ENCODE measurements around the gene GAL3ST3. TPM values are rescaled to one million over a fixed set of nuclear protein-coding genes. Genes with fewer than 3 reads are reported as not detected.
"Not testable (repeated sequence)": the region's sequence is repeated elsewhere in the genome, so short reads cannot be mapped to it uniquely, and the experiment has no call there.

Gene GAL3ST3
- total RNA-seq, 2 experiments from 2014 or later = 0.14 to 0.44 TPM

GRCh38 chr11:66011785-66012303, 37.1 kb downstream of the GAL3ST3 start, which contains the start of gene CST6:
Gene CST6, plus strand, starts transcription at chr11:66012008. Its CDS starts 37 bp downstream, at chr11:66012045.
- peaks cover 4% of the 10 kb centered on the region for H3K4me1 Mint-ChIP-seq
- peaks cover 26% of the 10 kb centered on the region for H3K27me3 Mint-ChIP-seq
- H3K4me3 Mint-ChIP-seq = no peak within 1 kb of the TSS
- DNase-seq = no peak
- no peaks in the 10 kb centered on the region for H3K36me3 Mint-ChIP-seq
- H3K27ac Mint-ChIP-seq = no peak within 1 kb of the TSS
- no peak for ATAC-seq (ENCODE audit: low read depth)
- no peaks in the 10 kb centered on the region for H3K9me3 Mint-ChIP-seq
- POLR2A ChIA-PET = interaction anchor here (1.3 kb wide), 1 partner anchor 9 kb away, joined by 12 read pairs; the partner anchor contains the start of genes BANF1 and EIF1AD

- DNase-seq (no peak), ATAC-seq (ENCODE audit: low read depth) (no peak)
- Mint-ChIP-seq H3K4me1 (peaks cover 5% of the 10 kb centered on the region), H3K9me3 (no peaks in the 10 kb centered on the region), H3K27ac (no peak overlapping the region), H3K4me3 (no peak overlapping the region), H3K27me3 (peaks cover 26% of the 10 kb centered on the region), H3K36me3 (no peaks in the 10 kb centered on the region)
- POLR2A ChIA-PET = interaction anchor here (0.5 to 1.3 kb wide), 2 partner anchors 9 to 36 kb away, joined by 3 to 12 read pairs; partner anchors contain the start of genes BANF1 and EIF1AD
Observed at GRCh38 chr11:66011239-66011784, 37.6 kb downstream of the GAL3ST3 start.

DNA sequence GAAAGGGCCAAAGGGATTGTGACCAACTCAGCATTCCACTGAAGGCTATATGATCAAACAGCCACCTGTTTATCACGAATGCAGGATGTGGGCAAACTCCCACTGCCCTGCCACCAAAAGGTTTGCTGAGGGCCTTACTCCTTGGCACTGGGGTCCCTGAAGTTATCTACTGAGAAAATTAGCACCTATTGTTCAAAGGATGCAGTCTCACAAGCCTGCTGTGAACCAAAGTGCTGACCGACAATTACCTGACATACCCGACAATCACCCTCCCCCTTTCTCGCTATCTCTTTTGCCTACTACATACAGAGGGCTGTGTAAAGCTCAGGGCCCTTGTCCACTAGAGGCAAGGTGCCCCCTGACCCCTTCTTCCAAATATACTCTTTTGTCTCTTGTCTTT, 38.9 kb downstream of the GAL3ST3 start:
- peaks cover 26% of the 10 kb centered on the region for H3K27me3 Mint-ChIP-seq
- H3K9me3 Mint-ChIP-seq; H3K4me1 Mint-ChIP-seq; H3K4me3 Mint-ChIP-seq; H3K36me3 Mint-ChIP-seq; POLR2A ChIA-PET; ATAC-seq (ENCODE audit: low read depth); H3K27ac Mint-ChIP-seq; DNase-seq: not testable (repeated sequence)

DNA sequence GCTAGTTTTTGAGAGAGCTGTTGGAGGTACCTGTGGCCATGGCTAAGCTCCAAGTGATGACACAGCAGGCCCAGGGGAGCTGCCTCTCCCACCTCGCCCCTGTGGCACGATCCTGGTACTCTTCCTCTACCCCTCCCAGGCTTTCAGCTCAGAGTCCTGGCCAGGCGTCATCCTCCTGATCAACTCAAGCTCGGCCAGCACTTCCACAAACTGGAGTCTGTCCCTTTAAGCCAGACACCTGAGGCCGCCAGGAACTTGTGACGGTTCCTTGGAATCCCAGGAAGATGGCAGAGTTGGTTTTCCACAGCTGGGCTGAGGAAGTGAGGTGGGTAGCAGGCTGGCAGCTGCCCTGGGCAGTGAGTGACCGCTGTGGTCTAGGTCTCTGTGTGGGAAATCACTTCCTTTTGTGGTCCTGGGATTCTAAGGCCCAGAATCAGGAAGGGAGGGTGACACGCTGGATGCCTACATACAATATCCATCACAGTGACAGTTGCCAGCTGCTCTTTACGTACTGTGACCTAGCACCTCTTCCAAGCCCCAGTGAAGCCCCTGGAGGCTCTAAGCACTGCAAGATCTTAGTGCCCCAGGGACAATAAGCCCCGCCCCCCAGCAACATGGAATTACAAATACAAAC, 40.4 kb downstream of the GAL3ST3 start:
- no peak for DNase-seq
- Mint-ChIP-seq H3K4me1 (peaks cover 6% of the 10 kb centered on the region), H3K4me3 (no peak overlapping the region), H3K9me3 (no peaks in the 10 kb centered on the region), H3K27ac (no peak overlapping the region), H3K27me3 (peaks cover 25% of the 10 kb centered on the region), H3K36me3 (peaks cover under 1% of the 10 kb centered on the region)
- POLR2A ChIA-PET = interaction anchor here (0.6 to 0.7 kb wide), 2 partner anchors 125 to 149 kb away, joined by 3 read pairs; no protein-coding TSS in a partner anchor
- ATAC-seq (ENCODE audit: low read depth) = no peak

DNA sequence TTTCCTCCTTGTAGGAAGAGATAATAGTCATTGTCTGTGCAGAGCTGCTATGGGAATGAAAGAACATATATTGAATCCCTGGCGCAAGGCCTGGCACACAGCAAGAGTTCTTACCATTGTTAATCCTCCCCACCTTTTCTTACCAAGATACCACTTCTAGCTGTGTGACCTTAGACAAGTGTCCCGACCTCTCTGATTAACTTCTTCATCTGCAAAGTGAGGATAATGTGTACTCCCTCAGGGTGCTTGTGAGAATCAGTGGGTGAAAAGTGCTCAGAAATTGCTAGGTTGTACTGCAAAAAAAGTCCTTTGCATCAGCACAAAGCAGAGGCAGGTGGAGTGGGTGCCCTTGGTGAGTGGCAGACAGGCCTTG, 40.9 kb downstream of the GAL3ST3 start:
- no peak overlapping the region for H3K4me3 Mint-ChIP-seq
- no peak for ATAC-seq (ENCODE audit: low read depth)
- peaks cover 2% of the 10 kb centered on the region for H3K36me3 Mint-ChIP-seq
- H3K27me3 Mint-ChIP-seq = peaks cover 20% of the 10 kb centered on the region
- POLR2A ChIA-PET = no interaction called here
- H3K9me3 Mint-ChIP-seq = no peaks in the 10 kb centered on the region
- no peak for DNase-seq
- H3K4me1 Mint-ChIP-seq = peaks cover 11% of the 10 kb centered on the region
- H3K27ac Mint-ChIP-seq = no peak overlapping the region

GRCh38 chr11:66007201-66007634, 41.7 kb downstream of the GAL3ST3 start:
- H3K27ac Mint-ChIP-seq = no peak overlapping the region
- POLR2A ChIA-PET = no interaction called here
- no peak for ATAC-seq (ENCODE audit: low read depth)
- no peak for DNase-seq
- peaks cover 16% of the 10 kb centered on the region for H3K27me3 Mint-ChIP-seq
- no peak overlapping the region for H3K4me3 Mint-ChIP-seq
- peaks cover 3% of the 10 kb centered on the region for H3K36me3 Mint-ChIP-seq
- H3K9me3 Mint-ChIP-seq = no peaks in the 10 kb centered on the region
- H3K4me1 Mint-ChIP-seq = peaks cover 12% of the 10 kb centered on the region

- no peak for ATAC-seq (ENCODE audit: low read depth)
Observed at GRCh38 chr11:66006891-66007176, 42.1 kb downstream of the GAL3ST3 start.

GRCh38 chr11:66006134-66006890, 42.6 kb downstream of the GAL3ST3 start:
- peaks cover 12% of the 10 kb centered on the region for H3K4me1 Mint-ChIP-seq
- H3K4me3 Mint-ChIP-seq = no peak overlapping the region
- POLR2A ChIA-PET = no interaction called here

More at GRCh38 chr11:66006891-66007176, 42.1 kb downstream of the GAL3ST3 start:
- H3K4me1 Mint-ChIP-seq = peaks cover 12% of the 10 kb centered on the region
- no peaks in the 10 kb centered on the region for H3K9me3 Mint-ChIP-seq
- H3K36me3 Mint-ChIP-seq = peaks cover 5% of the 10 kb centered on the region
- H3K27me3 Mint-ChIP-seq = peaks cover 15% of the 10 kb centered on the region
- DNase-seq = no peak
- H3K27ac Mint-ChIP-seq = no peak overlapping the region
- POLR2A ChIA-PET = no interaction called here
- no peak overlapping the region for H3K4me3 Mint-ChIP-seq

DNA sequence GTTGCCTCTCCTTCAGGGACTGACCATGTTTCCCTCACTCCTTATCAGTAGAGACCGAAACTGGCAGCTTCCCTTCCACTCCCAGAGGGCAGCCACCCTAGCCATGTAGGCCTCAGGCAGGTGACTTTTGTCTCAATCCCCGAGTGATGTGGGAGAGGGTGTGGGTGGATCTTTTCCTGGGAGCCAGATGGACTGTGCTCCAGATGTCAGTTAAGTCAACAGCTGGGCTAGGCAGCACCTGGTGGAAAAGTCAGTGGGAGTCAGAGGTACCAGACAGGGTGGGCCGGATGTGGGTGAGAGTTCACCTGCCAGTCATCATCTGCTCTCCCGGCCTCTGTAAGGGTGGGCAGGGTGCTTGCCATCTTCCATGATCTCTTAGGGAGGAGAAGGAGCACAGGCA, 44.8 kb downstream of the GAL3ST3 start:
- peaks cover 17% of the 10 kb centered on the region for H3K36me3 Mint-ChIP-seq
- no peak overlapping the region for H3K27ac Mint-ChIP-seq
- no peak for DNase-seq
- H3K4me1 Mint-ChIP-seq = peaks cover 25% of the 10 kb centered on the region
- ATAC-seq (ENCODE audit: low read depth) = no peak
- H3K9me3 Mint-ChIP-seq = no peaks in the 10 kb centered on the region
- H3K27me3 Mint-ChIP-seq = no peaks in the 10 kb centered on the region
- peak overlapping the region; percentile 100 for H3K4me3 Mint-ChIP-seq
- POLR2A ChIA-PET = no interaction called here

More at GRCh38 chr11:66006134-66006890, 42.6 kb downstream of the GAL3ST3 start:
- Mint-ChIP-seq H3K36me3 (peaks cover 7% of the 10 kb centered on the region), H3K9me3 (no peaks in the 10 kb centered on the region), H3K27ac (no peak overlapping the region), H3K27me3 (peaks cover 11% of the 10 kb centered on the region)
- ATAC-seq (ENCODE audit: low read depth) (no peak), DNase-seq (no peak)

- ATAC-seq (ENCODE audit: low read depth) (no peak), DNase-seq (no peak)
- Mint-ChIP-seq H3K27me3 (no peaks in the 10 kb centered on the region), H3K4me1 (peaks cover 29% of the 10 kb centered on the region), H3K27ac (peak overlapping the region; percentile 84), H3K9me3 (no peaks in the 10 kb centered on the region), H3K4me3 (peak overlapping the region; percentile 100), H3K36me3 (peaks cover 19% of the 10 kb centered on the region)
- POLR2A ChIA-PET = interaction anchor here (0.6 to 1.5 kb wide), 9 partner anchors 13 to 291 kb away, joined by 3 to 19 read pairs (median 5); partner anchors contain the start of genes CCDC85B, FIBP, KAT5 and SF3B2
Observed at GRCh38 chr11:66003291-66003690, 45.7 kb downstream of the GAL3ST3 start.

DNA sequence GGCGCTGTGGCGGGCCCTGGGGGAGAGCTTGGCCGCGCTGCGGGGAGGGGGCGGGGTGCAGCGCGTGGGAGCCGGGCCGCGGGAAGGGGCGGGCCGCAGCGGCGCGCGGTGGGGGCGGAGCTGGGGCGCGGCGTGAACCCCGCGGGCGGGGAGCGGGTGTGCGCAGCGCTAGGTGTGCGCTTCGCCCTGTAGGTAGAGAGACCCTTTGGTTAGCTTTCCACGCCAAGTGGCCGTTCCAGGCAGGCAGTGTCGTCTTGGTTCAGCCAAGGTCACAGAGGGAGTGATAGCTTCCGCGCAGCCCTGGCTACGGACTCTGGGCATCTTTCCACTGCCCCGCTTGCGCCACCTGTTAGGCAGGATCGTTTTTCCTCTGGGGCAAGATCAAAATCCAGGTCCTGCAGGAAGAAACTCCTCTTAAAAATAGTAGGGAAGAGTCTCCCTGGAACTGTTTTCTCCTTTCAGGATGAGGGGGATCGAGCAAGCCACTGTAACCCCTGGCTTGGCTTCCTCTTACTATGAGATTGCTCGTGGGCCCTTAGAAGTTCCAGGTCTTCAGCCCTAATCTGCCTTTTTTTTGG, 46.2 kb downstream of the GAL3ST3 start:
- Mint-ChIP-seq H3K36me3 (peaks cover 21% of the 10 kb centered on the region), H3K4me3 (peak overlapping the region; percentile 100), H3K4me1 (peaks cover 26% of the 10 kb centered on the region), H3K27ac (peak overlapping the region; percentile 99), H3K9me3 (no peaks in the 10 kb centered on the region), H3K27me3 (no peaks in the 10 kb centered on the region)
- POLR2A ChIA-PET = interaction anchor here (0.6 to 1.5 kb wide), 19 partner anchors 8 to 505 kb away, joined by 3 to 19 read pairs (median 5); partner anchors contain the start of genes CCDC85B, DPP3, FIBP and KAT5
- DNase-seq = peak; percentile 87
- peak; percentile 64 for ATAC-seq (ENCODE audit: low read depth)

- Mint-ChIP-seq H3K36me3 (peaks cover 26% of the 10 kb centered on the region), H3K9me3 (no peaks in the 10 kb centered on the region), H3K4me3 (peak within 1 kb of the TSS; percentile 100), H3K4me1 (peaks cover 31% of the 10 kb centered on the region), H3K27ac (peak within 1 kb of the TSS; percentile 99), H3K27me3 (no peaks in the 10 kb centered on the region)
- POLR2A ChIA-PET = interaction anchor here (0.5 to 1.5 kb wide), 19 partner anchors 9 to 504 kb away, joined by 3 to 19 read pairs (median 5); partner anchors contain the start of genes CCDC85B, DPP3, FIBP and KAT5
- ATAC-seq (ENCODE audit: low read depth) (peak; percentile 85), DNase-seq (peak; percentile 90)
Observed at GRCh38 chr11:66001942-66002647, 46.9 kb downstream of the GAL3ST3 start, which contains the start of the genes BANF1 and EIF1AD. Gene BANF1, plus strand, starts transcription at chr11:66002503. Its CDS starts 748 bp downstream, at chr11:66003251. Gene EIF1AD, minus strand, starts transcription at chr11:66002157. Its CDS starts 1,768 bp downstream, at chr11:66000389.

Measured in activated naive CD8-positive, alpha-beta T cell treated with anti-CD3 and anti-CD28 coated beads, Interleukin-2, amount 10 ng/mL, durations not matched to agents 7 days and 5 days (primary cell).